Astrocyte (in vitro differentiated cells and primary cell): Measurements from ENCODE around the gene DNAAF2. TPM values are rescaled to one million over a fixed set of nuclear protein-coding genes. Genes with fewer than 3 reads are reported as not detected.
"Not testable (repeated sequence)": the region's sequence is repeated elsewhere in the genome, so short reads cannot be mapped to it uniquely, and the experiment has no call there.

ENCODE experiments used
- DNase-seq: peaks from one replicate; pipeline ENCODE4 v3.0.0-alpha.2; 2010; ENCODE audit warnings: low read depth
- FAIRE-seq: peaks from 2 replicates; lab custom pipeline; 2011; peaks lifted over from hg19 to GRCh38; lab: Jason Lieb, UNC
- H2AFZ ChIP-seq: 2 replicates; pipeline ENCODE4 v1.6.0; 2012; ENCODE audit warnings: low read depth, low read length, inconsistent platforms
- H3K27ac ChIP-seq: 2 replicates; pipeline ENCODE4 v1.5.1; 2011; ENCODE audit warnings: low read depth, low read length, inconsistent platforms
- H3K27me3 ChIP-seq: 2 replicates; pipeline ENCODE4 v1.6.0; 2011; ENCODE audit warnings: low read length, inconsistent platforms; ENCODE audit not compliant: insufficient read depth
- H3K36me3 ChIP-seq: 2 replicates; pipeline ENCODE4 v1.5.1; 2011; ENCODE audit warnings: low read length, inconsistent platforms; ENCODE audit not compliant: insufficient read depth
- H3K4me1 ChIP-seq: 2 replicates; pipeline ENCODE4 v1.5.1; 2011; ENCODE audit warnings: low read length, inconsistent platforms; ENCODE audit not compliant: insufficient read depth
- H3K4me2 ChIP-seq: 2 replicates; pipeline ENCODE4 v1.6.0; 2012; ENCODE audit warnings: low read length, inconsistent platforms
- H3K4me3 ChIP-seq: 2 replicates; pipeline ENCODE4 v1.5.1; 2011; ENCODE audit warnings: low read depth, mild to moderate bottlenecking, low read length, inconsistent platforms; ENCODE audit not compliant: insufficient read depth
- H3K79me2 ChIP-seq: 2 replicates; pipeline ENCODE4 v1.6.0; 2012; ENCODE audit warnings: mild to moderate bottlenecking, low read length, inconsistent platforms; ENCODE audit not compliant: insufficient read depth
- H3K9ac ChIP-seq: 2 replicates; pipeline ENCODE4 v1.6.0; 2012; ENCODE audit warnings: mild to moderate bottlenecking, low read length, inconsistent platforms
- H3K9me3 ChIP-seq: 2 replicates; pipeline ENCODE4 v1.5.1; 2012; ENCODE audit warnings: low read depth, mild to moderate bottlenecking, low read length, inconsistent platforms; ENCODE audit not compliant: insufficient read depth
- H4K20me1 ChIP-seq: 2 replicates; pipeline ENCODE4 v1.6.0; 2012; ENCODE audit warnings: low read length, inconsistent platforms; ENCODE audit not compliant: insufficient read depth
- H3K27ac Mint-ChIP-seq: one replicate; pipeline ENCODE4 v1.8.0; 2021; ENCODE audit warnings: mild to moderate bottlenecking, mixed read lengths; ENCODE audit not compliant: unreplicated experiment
- H3K27me3 Mint-ChIP-seq: one replicate; pipeline ENCODE4 v1.8.0; 2021; ENCODE audit warnings: low read depth, mixed read lengths; ENCODE audit not compliant: unreplicated experiment
- H3K36me3 Mint-ChIP-seq: one replicate; pipeline ENCODE4 v1.8.0; 2021; ENCODE audit warnings: low read depth, mixed read lengths; ENCODE audit not compliant: unreplicated experiment
- H3K4me1 Mint-ChIP-seq: one replicate; pipeline ENCODE4 v1.8.0; 2021; ENCODE audit warnings: low read depth, mixed read lengths; ENCODE audit not compliant: unreplicated experiment
- H3K4me3 Mint-ChIP-seq: one replicate; pipeline ENCODE4 v1.8.0; 2021; ENCODE audit warnings: mild to moderate bottlenecking, moderate library complexity, mixed read lengths; ENCODE audit not compliant: unreplicated experiment
- H3K9me3 Mint-ChIP-seq: one replicate; pipeline ENCODE4 v1.8.0; 2021; ENCODE audit warnings: mild to moderate bottlenecking, mixed read lengths; ENCODE audit not compliant: unreplicated experiment
- EZH2 ChIP-seq: IDR thresholded peaks from 2 replicates; pipeline ENCODE4 v1.6.1; 2012; ENCODE audit warnings: mild to moderate bottlenecking, low read length, inconsistent platforms; ENCODE audit not compliant: insufficient read depth
- total RNA-seq: library from RNA; stranded (reverse); gene quantifications from 2 replicates; pipeline ENCODE4 v1.2.1, GENCODE V29; 2021
- TF ChIP-seq, protein P1 (sequence below): IDR thresholded peaks from 2 replicates; pipeline ENCODE4 v1.5.1; 2011; ENCODE audit warnings: low read depth, mild to moderate bottlenecking, inconsistent platforms, low read length, moderate library complexity; ENCODE audit not compliant: insufficient read depth

DNAAF2 gene
- total RNA-seq, 1 donor from 2014 or later, result 10.7 TPM

DNA sequence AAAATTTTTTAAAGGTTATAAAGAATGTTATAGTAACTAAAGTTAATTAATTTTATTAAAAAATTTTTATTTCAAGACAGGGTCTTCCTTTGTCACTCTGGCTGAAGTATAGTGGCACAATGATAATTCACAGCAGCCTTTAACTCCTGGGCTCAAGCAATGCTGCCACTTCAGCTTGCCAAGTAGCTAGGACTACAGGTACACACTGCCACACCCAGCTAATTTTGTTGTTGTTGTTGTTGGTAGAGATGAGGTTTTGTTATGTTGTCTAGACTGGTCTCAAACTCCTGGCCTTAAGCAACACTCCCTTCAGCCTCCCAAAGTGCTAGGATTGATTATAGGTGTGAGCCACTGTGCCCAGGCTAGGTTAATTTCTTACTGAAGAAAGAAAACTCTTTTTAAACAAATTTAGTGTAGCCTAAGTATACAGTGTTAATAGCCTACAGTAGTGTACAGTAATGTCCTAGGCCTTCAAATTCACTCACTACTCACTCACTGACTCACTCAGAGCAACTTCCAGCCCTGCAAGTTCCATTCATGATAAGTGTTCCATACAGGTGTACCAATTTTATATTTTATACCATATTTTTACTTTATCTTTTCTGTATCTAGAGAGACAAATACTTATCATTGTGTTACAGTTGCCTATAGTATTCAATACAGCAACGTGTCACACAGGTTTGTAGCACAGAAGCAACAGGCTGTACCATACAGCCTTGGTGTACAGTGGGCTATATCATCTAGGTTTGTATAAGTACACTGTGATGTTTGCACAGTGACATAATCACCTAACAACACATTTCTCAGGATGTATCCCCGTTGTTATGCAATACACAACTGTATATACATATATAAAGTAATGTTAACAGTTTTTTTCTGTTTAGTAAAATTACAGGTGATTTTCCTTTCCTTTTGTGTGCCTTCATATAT is 24.7 kb upstream of the DNAAF2 start:
- Histone ChIP-seq H3K4me1 (no peaks in the 10 kb centered on the region), H3K9me3 (no peaks in the 10 kb centered on the region), H2AFZ (no peak overlapping the region), H3K27me3 (no peaks in the 10 kb centered on the region), H3K79me2 (no peaks in the 10 kb centered on the region), H3K9ac (no peak overlapping the region), H3K27ac (no peak overlapping the region), H4K20me1 (no peaks in the 10 kb centered on the region), H3K36me3 (no peaks in the 10 kb centered on the region), H3K4me3 (no peak overlapping the region), H3K4me2 (no peak overlapping the region)
- no peak overlapping the region for H3K4me3 Mint-ChIP-seq
- no peak overlapping the region for H3K27ac Mint-ChIP-seq
- no peaks in the 10 kb centered on the region for H3K36me3 Mint-ChIP-seq
- DNase-seq (no peak), FAIRE-seq (no peak)
- H3K9me3 Mint-ChIP-seq, result no peaks in the 10 kb centered on the region
- TF ChIP-seq EZH2, result no peak
- no peaks in the 10 kb centered on the region for H3K27me3 Mint-ChIP-seq
- H3K4me1 Mint-ChIP-seq, result no peaks in the 10 kb centered on the region

GRCh38 chr14:49657500-49657899 is 22.5 kb upstream of the DNAAF2 start:
- not testable (repeated sequence) for H3K9ac ChIP-seq, H3K36me3 Mint-ChIP-seq, H3K36me3 ChIP-seq, H4K20me1 ChIP-seq, FAIRE-seq, H3K4me3 ChIP-seq, H3K27ac Mint-ChIP-seq, H3K27ac ChIP-seq, H3K27me3 Mint-ChIP-seq, H3K9me3 Mint-ChIP-seq, H3K4me2 ChIP-seq, H3K4me1 ChIP-seq, H2AFZ ChIP-seq, DNase-seq, H3K27me3 ChIP-seq, H3K9me3 ChIP-seq, H3K4me3 Mint-ChIP-seq, H3K4me1 Mint-ChIP-seq, H3K79me2 ChIP-seq

DNA sequence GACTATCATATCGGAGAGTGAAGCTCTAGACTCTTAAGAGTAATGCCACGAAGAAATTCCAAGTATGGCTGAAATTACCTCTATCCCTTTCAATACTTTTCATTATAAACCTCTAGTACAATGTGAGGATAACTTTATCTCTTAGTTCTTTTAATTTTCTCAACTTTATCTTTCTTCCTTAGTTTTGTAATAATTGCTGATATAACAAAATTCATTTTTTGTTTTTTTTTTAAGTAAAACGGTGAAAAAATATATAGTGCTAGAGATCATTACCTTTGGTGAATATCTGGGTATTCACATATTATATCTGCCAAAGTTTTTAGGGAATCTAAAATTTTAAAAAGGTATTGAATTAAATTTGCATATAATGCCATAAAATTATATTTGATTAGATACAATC is 19.5 kb upstream of the DNAAF2 start:
- no peaks in the 10 kb centered on the region for H3K79me2 ChIP-seq
- no peaks in the 10 kb centered on the region for H3K27me3 Mint-ChIP-seq
- no peak for FAIRE-seq

More for the DNA sequence above, 19.5 kb upstream of the DNAAF2 start:
- no peak overlapping the region for H3K4me3 ChIP-seq
- Mint-ChIP-seq H3K4me1 (no peaks in the 10 kb centered on the region), H3K27ac (no peak overlapping the region), H3K4me3 (no peak overlapping the region), H3K36me3 (no peaks in the 10 kb centered on the region), H3K9me3 (no peaks in the 10 kb centered on the region)
- no peak overlapping the region for H3K9ac ChIP-seq
- no peaks in the 10 kb centered on the region for H3K9me3 ChIP-seq
- no peaks in the 10 kb centered on the region for H3K36me3 ChIP-seq
- no peaks in the 10 kb centered on the region for H3K27me3 ChIP-seq
- no peak overlapping the region for H2AFZ ChIP-seq
- H3K4me1 ChIP-seq, result no peaks in the 10 kb centered on the region
- no peaks in the 10 kb centered on the region for H4K20me1 ChIP-seq
- TF ChIP-seq, protein P1, sequence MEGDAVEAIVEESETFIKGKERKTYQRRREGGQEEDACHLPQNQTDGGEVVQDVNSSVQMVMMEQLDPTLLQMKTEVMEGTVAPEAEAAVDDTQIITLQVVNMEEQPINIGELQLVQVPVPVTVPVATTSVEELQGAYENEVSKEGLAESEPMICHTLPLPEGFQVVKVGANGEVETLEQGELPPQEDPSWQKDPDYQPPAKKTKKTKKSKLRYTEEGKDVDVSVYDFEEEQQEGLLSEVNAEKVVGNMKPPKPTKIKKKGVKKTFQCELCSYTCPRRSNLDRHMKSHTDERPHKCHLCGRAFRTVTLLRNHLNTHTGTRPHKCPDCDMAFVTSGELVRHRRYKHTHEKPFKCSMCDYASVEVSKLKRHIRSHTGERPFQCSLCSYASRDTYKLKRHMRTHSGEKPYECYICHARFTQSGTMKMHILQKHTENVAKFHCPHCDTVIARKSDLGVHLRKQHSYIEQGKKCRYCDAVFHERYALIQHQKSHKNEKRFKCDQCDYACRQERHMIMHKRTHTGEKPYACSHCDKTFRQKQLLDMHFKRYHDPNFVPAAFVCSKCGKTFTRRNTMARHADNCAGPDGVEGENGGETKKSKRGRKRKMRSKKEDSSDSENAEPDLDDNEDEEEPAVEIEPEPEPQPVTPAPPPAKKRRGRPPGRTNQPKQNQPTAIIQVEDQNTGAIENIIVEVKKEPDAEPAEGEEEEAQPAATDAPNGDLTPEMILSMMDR, result no peak
- no peak for TF ChIP-seq EZH2
- no peak overlapping the region for H3K4me2 ChIP-seq
- H3K27ac ChIP-seq, result no peak overlapping the region
- DNase-seq, result no peak
